OCI-LY3 (cell line): ENCODE measurements around the gene ENOX2.

Experiments
- CTCF ChIP-seq: fragments of 200-600, 300-600 bp; sonication (generic); IDR thresholded peaks from 2 replicates; pipeline ENCODE4 v1.5.1; 2014; ENCODE audit warnings: antibody characterized with exemption, low read length, low read depth
- EZH2phosphoT487 ChIP-seq: fragments of 200-600 bp; shearing (Covaris generic); IDR thresholded peaks from 2 replicates; pipeline ENCODE4 v1.6.1; 2018; ENCODE audit warnings: antibody characterized with exemption, mixed run types, low read depth

DNA sequence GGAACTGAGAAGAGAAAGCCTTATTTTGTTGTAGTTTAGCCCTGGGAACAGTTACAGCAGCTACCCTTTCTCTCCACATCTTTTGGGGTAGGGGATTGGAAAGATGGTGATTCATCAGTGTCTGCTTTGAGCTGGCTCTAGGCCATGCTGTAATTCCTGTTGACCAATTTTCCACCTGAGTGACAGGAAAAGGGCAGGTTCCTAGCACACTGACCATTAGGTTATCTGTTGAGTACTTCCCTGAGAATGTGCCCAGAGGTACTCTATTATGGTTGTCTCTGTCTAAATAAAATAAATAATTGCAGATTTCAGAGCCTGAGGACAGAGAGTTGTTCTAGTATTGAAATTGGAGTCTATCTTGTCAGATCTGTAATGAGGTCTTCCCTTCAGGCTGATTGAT, 109.0 kb downstream of the ENOX2 start:
- TF ChIP-seq CTCF (no peak), EZH2phosphoT487 (no peak)
